Measurements from ENCODE around the gene FGA.

Gene FGA

DNA sequence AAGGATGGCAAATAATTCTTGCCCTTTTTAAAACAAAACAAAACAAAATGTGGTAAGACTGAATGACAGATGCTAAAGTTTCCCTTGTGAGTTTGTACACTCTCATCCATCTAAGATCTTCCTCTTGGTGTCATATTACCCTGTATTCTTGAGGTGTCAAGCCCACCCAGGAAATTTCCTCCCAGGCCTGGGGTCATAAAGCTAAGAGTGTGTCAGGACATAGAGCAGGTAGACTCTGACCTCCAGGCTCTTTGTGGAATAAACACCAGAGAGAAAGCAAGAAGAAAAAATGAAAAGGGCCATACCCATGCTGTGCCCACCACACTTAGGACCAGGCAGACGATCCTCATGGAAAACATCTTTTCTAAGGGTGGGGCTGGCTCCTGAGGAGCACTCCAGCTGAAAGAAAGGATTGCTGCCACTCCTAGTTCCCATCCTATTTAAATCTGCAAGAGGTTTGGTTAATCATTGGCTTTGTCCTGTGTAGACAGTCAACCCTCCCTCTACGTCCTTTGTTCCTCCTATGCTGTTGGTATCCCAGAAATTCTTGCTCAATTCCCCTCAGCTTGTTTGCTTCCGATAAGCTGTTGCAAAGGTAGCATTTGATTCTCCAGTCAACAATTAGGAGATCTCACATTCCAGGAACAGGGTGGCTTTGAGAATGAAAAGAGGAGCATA is at the start of gene FGA:
TSS of gene FGA (minus strand) at position 414 of the 678 bp plus-strand sequence. CDS start at position 359, 55 bp downstream.
- no peak for DNase-seq (ENCODE audit: low spot score in 2 of 2)
- no peaks in the 10 kb centered on the region for H3K4me1 ChIP-seq

DNA sequence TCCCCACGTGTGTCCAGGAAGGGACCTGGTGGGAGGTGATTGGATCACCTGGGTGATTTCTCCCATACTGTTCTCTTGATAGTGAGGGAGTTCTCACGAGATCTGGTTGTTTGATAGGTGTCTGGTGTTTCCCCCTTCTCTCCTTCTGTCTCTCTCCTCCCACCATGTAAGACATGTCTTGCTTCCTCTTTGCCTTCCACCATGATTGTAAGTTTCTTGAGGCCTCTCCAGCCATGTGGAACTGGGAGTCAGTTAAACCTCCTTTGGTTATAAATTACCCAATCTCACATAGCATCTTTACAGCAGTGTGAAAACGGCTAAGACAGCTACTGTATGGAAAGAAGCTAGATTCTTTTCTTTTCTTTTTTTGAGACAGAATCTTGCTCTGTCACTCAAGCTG is 43.5 kb upstream of the FGA start:
- no peak for DNase-seq (ENCODE audit: low spot score in 2 of 2)
- Histone ChIP-seq H3K4me3 (no peak overlapping the region), H3K36me3 (replicated peaks) (no peaks in the 10 kb centered on the region), H3K27me3 (ENCODE audit: low read depth) (peaks cover 5% of the 10 kb centered on the region; the same call in 1 of the 2 replicates), H3K9me3 (no peaks in the 10 kb centered on the region), H3K4me1 (no peaks in the 10 kb centered on the region)
- in situ Hi-C loops (cut with MboI; ENCODE audit: low sequenced_read_pairs) = no loop called here

More for the DNA sequence above, at the start of gene FGA:
- no peaks in the 10 kb centered on the region for H3K36me3 ChIP-seq (replicated peaks)
- no peaks in the 10 kb centered on the region; the same call in 1 of the 2 replicates for H3K27me3 ChIP-seq (ENCODE audit: low read depth)
- in situ Hi-C loops (cut with MboI; ENCODE audit: low sequenced_read_pairs) = no loop called here
- H3K9me3 ChIP-seq = no peaks in the 10 kb centered on the region
- no peak within 1 kb of the TSS for H3K4me3 ChIP-seq

DNA sequence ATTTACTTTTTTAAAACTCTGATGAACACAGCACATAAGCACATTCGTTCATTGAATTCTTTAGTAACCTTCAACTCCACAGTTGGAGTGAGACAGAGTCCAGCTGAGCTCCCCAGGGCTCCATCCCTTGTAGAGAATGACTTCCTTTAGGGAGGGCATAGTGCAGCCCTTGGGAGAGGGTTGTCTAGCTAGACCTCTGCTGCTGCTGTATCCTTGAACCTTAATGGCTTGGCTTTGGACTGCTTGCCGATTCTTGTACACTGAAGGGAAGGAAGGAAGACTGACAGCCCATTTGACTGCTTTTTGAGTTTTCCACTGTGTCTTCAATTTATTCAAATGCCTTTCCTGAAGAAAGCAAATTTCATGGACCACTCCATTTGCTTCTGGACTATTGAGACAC is 41.3 kb upstream of the FGA start:
- 0 out of 2 replicates have a peak, but pooled peaks cover 5% of the 10 kb centered on the region for H3K27me3 ChIP-seq (ENCODE audit: low read depth)
- no peaks in the 10 kb centered on the region for H3K9me3 ChIP-seq
- in situ Hi-C loops (cut with MboI; ENCODE audit: low sequenced_read_pairs) = no loop called here
- H3K4me3 ChIP-seq = no peak overlapping the region
- no peaks in the 10 kb centered on the region for H3K36me3 ChIP-seq (replicated peaks)
- no peak for DNase-seq (ENCODE audit: low spot score in 2 of 2)
- H3K4me1 ChIP-seq = no peaks in the 10 kb centered on the region

DNA sequence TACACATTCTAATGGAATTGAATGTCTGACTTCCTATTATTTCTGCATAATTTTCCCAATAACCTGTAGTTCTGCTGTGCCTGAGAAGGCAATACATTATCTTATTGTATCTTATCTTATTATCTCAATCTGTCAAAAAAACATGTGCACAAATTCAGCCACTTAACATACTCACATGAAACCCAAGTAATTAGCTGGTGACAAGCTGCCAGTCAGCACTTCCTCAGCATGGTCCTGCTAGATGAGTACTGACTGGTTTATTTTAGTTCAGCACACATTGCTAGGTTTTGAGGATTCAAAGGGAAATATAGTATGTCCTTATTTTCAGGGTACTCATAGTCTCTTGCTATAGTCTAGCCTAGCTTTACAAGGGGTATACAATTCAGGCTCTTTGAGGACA is 39.8 kb upstream of the FGA start:
- in situ Hi-C loops (cut with MboI; ENCODE audit: low sequenced_read_pairs) = no loop called here
- H3K4me1 ChIP-seq = no peaks in the 10 kb centered on the region

DNA sequence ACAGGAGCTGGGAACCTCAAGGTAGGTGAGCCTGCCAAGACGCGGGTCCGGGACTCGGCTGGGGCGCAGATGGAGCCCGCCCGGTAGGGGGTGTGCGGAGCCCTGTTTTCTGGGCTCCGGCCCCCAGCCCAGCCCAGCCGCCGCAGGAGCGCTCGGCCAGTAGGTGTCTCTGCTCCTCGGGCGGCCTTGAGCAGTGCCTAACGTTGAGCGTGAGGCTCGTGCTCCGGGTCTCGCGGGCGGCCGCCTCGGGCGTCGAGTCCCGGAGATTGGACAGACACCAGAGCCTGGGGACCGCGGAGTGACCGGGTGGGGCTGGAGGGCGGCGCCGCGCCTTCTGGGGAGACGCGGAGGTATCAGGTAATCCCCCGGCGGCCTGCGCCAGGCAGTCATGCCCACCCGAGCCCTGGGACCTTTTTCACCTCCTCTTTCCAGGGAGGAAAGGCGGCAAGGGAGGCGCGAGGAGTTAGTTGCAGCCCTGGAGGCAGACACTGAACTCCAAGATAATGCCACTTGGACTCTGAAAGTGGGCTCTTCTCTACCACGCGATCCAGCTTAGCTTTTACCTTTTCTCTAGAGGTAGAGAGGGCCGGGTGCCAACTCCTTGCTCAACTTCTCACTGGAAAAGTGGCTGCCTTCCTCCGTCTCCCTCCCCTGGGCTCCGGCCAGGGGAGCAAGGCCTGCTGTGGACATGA is 36.4 kb upstream of the FGA start:
- H3K4me1 ChIP-seq = no peaks in the 10 kb centered on the region
- no peaks in the 10 kb centered on the region for H3K9me3 ChIP-seq
- peak; percentile 46 to 77 for DNase-seq (ENCODE audit: low spot score in 2 of 2)
- H3K27me3 ChIP-seq (ENCODE audit: low read depth) = no peaks in the 10 kb centered on the region
- in situ Hi-C loops (cut with MboI; ENCODE audit: low sequenced_read_pairs) = loop anchor here (10.0 kb wide), 1 partner anchor 302 kb away; no protein-coding TSS in a partner anchor
- no peaks in the 10 kb centered on the region for H3K36me3 ChIP-seq (replicated peaks)
- H3K4me3 ChIP-seq = no peak overlapping the region

More for the DNA sequence above, 39.8 kb upstream of the FGA start:
- H3K4me3 ChIP-seq = no peak overlapping the region
- H3K27me3 ChIP-seq (ENCODE audit: low read depth) = 0 out of 2 replicates have a peak, but pooled peaks cover 5% of the 10 kb centered on the region
- no peaks in the 10 kb centered on the region for H3K36me3 ChIP-seq (replicated peaks)
- H3K9me3 ChIP-seq = no peaks in the 10 kb centered on the region
- DNase-seq (ENCODE audit: low spot score in 2 of 2) = no peak

DNA sequence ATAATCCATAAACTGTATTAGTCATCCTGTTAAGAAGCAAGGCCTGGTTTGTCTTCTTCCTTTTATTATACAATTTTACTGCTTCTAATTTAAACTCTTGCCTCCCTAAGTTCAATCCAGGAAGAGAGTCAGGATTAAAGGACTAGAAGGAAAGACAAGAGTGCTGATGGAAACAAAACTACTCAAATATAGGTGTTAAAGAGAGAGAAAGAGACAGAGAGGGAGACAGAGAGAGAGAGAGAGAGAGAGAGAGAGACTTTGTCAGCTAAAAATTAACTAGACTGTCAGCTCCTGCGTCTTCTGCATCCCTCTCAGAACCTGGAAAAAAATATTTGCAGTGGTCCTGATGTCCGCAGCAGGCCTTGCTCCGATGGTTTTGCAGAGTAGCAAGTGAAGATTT is 35.4 kb upstream of the FGA start:
- no peaks in the 10 kb centered on the region for H3K36me3 ChIP-seq (replicated peaks)
- DNase-seq (ENCODE audit: low spot score in 2 of 2) = no peak
- no peaks in the 10 kb centered on the region for H3K9me3 ChIP-seq
- H3K4me3 ChIP-seq = no peak overlapping the region
- in situ Hi-C loops (cut with MboI; ENCODE audit: low sequenced_read_pairs) = loop anchor here (10.0 kb wide), 1 partner anchor 301 kb away; no protein-coding TSS in a partner anchor
- no peaks in the 10 kb centered on the region for H3K27me3 ChIP-seq (ENCODE audit: low read depth)
- no peaks in the 10 kb centered on the region for H3K4me1 ChIP-seq

DNA sequence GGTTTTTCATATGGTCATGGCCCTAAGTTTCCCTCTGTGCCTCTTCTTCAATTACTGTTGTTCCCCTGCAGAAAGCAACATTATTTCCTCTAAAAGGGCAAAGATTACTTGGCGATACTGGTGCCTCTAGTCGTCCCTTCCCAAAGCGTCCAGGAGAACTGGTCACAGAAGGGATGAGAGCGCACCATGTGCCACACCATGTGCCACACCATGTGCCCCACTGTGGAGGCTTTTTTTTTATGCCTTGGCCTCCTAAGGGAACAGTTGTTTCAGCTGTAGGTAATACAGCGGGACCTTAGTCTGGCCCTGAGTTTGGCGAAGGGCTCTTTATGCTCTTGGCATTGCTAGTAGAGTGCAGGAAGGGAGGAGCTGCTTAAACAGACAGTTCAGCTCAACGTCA is 33.5 kb upstream of the FGA start:
- in situ Hi-C loops (cut with MboI; ENCODE audit: low sequenced_read_pairs) = loop anchor here (10.0 kb wide), 1 partner anchor 299 kb away; no protein-coding TSS in a partner anchor
- Histone ChIP-seq H3K27me3 (ENCODE audit: low read depth) (no peaks in the 10 kb centered on the region), H3K9me3 (no peaks in the 10 kb centered on the region), H3K36me3 (replicated peaks) (no peaks in the 10 kb centered on the region), H3K4me3 (no peak overlapping the region), H3K4me1 (no peaks in the 10 kb centered on the region)
- DNase-seq (ENCODE audit: low spot score in 2 of 2) = no peak

DNA sequence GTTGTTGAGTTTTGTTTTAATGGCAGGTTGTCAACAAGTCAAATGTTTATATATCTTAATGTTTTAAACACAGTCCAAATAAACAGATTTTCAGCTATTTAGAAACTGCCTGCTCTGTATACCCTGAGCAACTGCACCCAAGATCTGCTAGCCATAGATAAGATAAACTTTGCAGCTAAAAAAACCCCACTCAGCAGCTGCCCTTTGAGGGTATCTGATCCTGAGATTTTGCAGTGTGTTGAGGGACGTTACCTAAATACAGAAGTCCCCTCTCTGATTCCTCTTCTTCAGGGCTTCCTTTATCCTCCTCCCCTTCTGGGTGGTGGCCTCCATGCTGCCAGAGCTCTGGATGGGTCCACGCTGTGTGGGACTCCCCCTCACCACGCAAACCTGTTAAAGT is 32.9 kb upstream of the FGA start:
- H3K36me3 ChIP-seq (replicated peaks) = no peaks in the 10 kb centered on the region
- H3K27me3 ChIP-seq (ENCODE audit: low read depth) = no peaks in the 10 kb centered on the region; the same call in 1 of the 2 replicates
- no peaks in the 10 kb centered on the region for H3K9me3 ChIP-seq
- DNase-seq (ENCODE audit: low spot score in 2 of 2) = no peak
- in situ Hi-C loops (cut with MboI; ENCODE audit: low sequenced_read_pairs) = loop anchor here (10.0 kb wide), 1 partner anchor 299 kb away; no protein-coding TSS in a partner anchor
- no peaks in the 10 kb centered on the region for H3K4me1 ChIP-seq
- H3K4me3 ChIP-seq = no peak overlapping the region

DNA sequence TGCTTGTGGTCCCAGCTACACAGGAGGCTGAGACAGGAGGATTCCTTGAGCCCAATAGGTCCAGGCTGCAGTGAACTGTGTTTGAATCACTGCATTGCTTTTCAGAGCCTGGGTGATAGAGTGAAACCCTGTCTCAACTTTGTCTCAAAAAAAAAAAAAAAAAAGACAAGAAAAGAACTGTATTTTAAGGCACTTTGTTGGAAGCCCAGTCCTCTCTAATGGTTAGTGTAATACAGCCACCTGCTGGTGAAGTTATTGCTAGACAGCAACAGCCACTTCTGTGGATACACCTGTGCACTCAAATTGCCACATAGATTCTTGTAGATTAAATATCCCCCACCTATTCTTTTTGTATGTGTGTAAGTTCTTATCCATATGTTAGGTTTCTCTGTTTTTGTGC is 32.1 kb upstream of the FGA start:
- no peaks in the 10 kb centered on the region for H3K9me3 ChIP-seq
- no peak overlapping the region for H3K4me3 ChIP-seq
- peaks cover 3% of the 10 kb centered on the region; the same call in 1 of the 2 replicates for H3K27me3 ChIP-seq (ENCODE audit: low read depth)
- DNase-seq (ENCODE audit: low spot score in 2 of 2) = peak; percentile 31 to 36
- H3K36me3 ChIP-seq (replicated peaks) = no peaks in the 10 kb centered on the region
- no peaks in the 10 kb centered on the region for H3K4me1 ChIP-seq
- in situ Hi-C loops (cut with MboI; ENCODE audit: low sequenced_read_pairs) = loop anchor here (10.0 kb wide), 1 partner anchor 298 kb away; no protein-coding TSS in a partner anchor

DNA sequence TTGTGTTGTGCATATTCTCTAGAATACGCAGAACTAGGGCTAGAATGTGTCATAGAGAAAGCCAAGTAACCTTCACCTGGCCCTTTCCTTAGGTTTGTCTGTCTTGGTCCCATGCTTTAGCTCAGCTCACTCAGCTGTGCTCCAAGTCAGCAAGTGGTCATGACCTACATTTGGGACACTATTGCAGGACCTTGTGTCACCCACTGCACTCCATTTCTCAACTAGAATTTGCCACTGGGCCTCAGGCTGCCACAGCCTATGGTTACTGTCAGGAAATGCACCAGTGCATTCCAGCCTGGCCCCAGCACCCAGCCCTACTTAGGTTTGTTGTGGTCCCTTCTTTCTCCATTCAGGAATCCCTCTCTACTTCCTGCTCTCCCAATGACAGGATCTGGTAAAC is 29.6 kb upstream of the FGA start:
- Histone ChIP-seq H3K4me3 (no peak overlapping the region), H3K36me3 (replicated peaks) (no peaks in the 10 kb centered on the region), H3K27me3 (ENCODE audit: low read depth) (peaks cover 3% of the 10 kb centered on the region; the same call in 1 of the 2 replicates), H3K9me3 (no peaks in the 10 kb centered on the region), H3K4me1 (no peaks in the 10 kb centered on the region)
- in situ Hi-C loops (cut with MboI; ENCODE audit: low sequenced_read_pairs) = loop anchor here (10.0 kb wide), 1 partner anchor 295 kb away; no protein-coding TSS in a partner anchor
- DNase-seq (ENCODE audit: low spot score in 2 of 2) = no peak

DNA sequence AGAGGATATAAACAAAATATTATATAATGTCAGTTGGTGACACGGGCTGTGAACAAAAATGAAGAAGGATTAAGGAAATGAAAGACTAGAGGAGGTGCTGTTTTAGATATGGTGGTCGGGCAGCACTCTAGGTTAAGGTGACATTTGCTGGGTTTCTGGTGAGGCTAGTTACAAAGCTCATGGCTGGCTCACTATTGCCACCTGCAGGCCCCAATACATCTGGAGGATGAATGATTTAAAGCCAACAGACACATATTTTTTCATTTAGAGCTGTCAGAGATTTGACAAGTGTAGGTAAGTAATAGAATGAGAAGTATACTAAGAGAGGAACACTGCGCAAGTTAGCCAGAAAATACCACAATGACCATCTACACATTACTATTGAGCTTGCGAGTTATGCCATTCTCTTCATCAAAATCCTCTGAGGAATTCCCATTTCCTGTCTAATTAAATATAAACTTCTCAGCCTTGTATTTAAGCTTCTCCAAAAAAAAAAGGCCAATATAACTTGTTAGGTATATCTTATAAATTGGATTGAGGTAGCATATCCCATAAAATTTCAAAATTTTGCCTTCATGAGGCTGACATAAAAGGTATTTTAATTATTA is 28.3 kb upstream of the FGA start:
- Histone ChIP-seq H3K9me3 (no peaks in the 10 kb centered on the region), H3K4me1 (no peaks in the 10 kb centered on the region), H3K4me3 (no peak overlapping the region), H3K36me3 (replicated peaks) (no peaks in the 10 kb centered on the region), H3K27me3 (ENCODE audit: low read depth) (peaks cover 6% of the 10 kb centered on the region; the same call in 1 of the 2 replicates)
- in situ Hi-C loops (cut with MboI; ENCODE audit: low sequenced_read_pairs) = loop anchor here (5.0 kb wide), 1 partner anchor 62 kb away; no protein-coding TSS in a partner anchor
- peak; percentile 47 to 71 for DNase-seq (ENCODE audit: low spot score in 2 of 2)

DNA sequence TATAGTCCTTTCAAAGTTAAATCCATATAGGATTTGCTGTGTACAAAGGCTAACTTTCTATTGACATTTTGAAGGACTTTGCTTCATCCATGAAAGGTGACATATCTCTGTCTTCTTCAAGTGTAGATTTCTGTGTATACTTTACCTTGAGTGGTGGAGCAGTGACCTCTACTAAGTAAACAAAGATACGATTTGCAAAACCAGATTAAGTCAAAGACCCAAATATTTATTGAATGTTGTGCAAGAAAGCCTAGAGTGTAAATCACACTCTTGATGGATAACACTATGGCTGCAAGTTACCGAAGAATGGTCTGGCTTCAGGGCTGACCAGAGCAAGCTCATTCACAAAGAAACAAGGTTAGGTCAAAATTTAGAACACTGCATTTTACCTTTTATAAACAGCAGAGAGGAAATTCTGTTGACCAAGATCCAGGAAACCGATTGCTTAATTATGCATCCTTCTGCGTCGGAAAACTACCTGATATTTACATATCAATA is 27.3 kb upstream of the FGA start:
- H3K27me3 ChIP-seq (ENCODE audit: low read depth) = peaks cover 6% of the 10 kb centered on the region; the same call in 1 of the 2 replicates
- H3K36me3 ChIP-seq (replicated peaks) = no peaks in the 10 kb centered on the region
- no peaks in the 10 kb centered on the region for H3K4me1 ChIP-seq
- in situ Hi-C loops (cut with MboI; ENCODE audit: low sequenced_read_pairs) = loop anchor here (5.0 kb wide), 1 partner anchor 61 kb away; no protein-coding TSS in a partner anchor
- no peak overlapping the region for H3K4me3 ChIP-seq
- no peaks in the 10 kb centered on the region for H3K9me3 ChIP-seq
- DNase-seq (ENCODE audit: low spot score in 2 of 2) = no peak

DNA sequence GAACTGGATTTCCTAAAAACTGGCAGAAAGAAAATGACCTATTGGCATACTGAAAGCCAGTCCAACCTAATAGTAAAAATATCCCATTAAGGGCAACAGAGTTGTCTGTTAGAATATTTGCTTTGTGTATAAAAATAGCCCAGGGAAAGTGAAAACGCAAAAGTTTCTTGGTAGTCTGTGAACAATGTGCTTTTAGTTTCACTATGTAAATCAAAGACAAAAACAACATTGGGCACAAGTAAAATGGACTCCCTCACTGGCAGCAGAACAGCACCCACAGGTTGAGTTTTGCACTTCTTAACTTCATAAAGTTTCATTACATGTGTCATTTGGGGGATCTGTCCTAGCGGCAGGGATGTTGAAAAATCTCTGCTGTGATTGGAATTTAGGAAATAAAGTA is 26.2 kb upstream of the FGA start:
- no peak overlapping the region for H3K4me3 ChIP-seq

More for the DNA sequence above, 26.2 kb upstream of the FGA start:
- in situ Hi-C loops (cut with MboI; ENCODE audit: low sequenced_read_pairs) = loop anchor here (5.0 kb wide), 1 partner anchor 59 kb away; no protein-coding TSS in a partner anchor
- H3K36me3 ChIP-seq (replicated peaks) = no peaks in the 10 kb centered on the region
- H3K4me1 ChIP-seq = no peaks in the 10 kb centered on the region
- H3K9me3 ChIP-seq = no peaks in the 10 kb centered on the region
- no peak for DNase-seq (ENCODE audit: low spot score in 2 of 2)
- peaks cover 6% of the 10 kb centered on the region; the same call in 1 of the 2 replicates for H3K27me3 ChIP-seq (ENCODE audit: low read depth)

Measured in HAP-1 (cell line).